K562 (cell line): Measurements from ENCODE around the gene RALGAPA2. TPM values are rescaled to one million over a fixed set of nuclear protein-coding genes. Genes with fewer than 3 reads are reported as not detected.

Experiments
- ATAC-seq: fragments of 200-7000 bp; cut with Tn5 transposase; 3 replicates; pipeline ENCODE4 v1.9.1; 2020; ENCODE audit warnings: moderate library complexity
- BruUV-seq: library from RNA; stranded (reverse); fragments of 400-500 nt; replicated peaks from 2 replicates; lab custom pipeline; 2021; lab: Mats Ljungman, UMichigan
- CTCF ChIA-PET: fragments of 300-600 bp; formaldehyde crosslinking; extraction: SDS; loops from one replicate; lab custom pipeline; 2021; ENCODE audit warnings: low intra/inter-chr PET ratio; lab: Yijun Ruan, JAX
- POLR2A ChIA-PET: fragments of 300-600, 350-650 bp; sonication (Branson Sonifier 250); formaldehyde crosslinking; extraction: SDS; loops from one replicate; lab custom pipeline; 2021; ENCODE audit warnings: antibody characterized with exemption, inconsistent platforms; lab: Yijun Ruan, JAX
- DNase-seq, 4 experiments: peaks; one replicate each; pipeline versions ENCODE4 v3.0.0 to v3.0.0-alpha.2; 2011 to 2018; ENCODE audit warnings: low spot score in 3 of 4, mixed read lengths in 3 of 4; ENCODE audit errors: extremely low read depth in 1 of 4
- FAIRE-seq: peaks from 2 replicates; lab custom pipeline; 2011; peaks lifted over from hg19 to GRCh38; lab: Jason Lieb, UNC
- H2AFZ ChIP-seq: 2 replicates; pipeline ENCODE4 v1.6.0; 2011; ENCODE audit warnings: low read depth, low read length, control low read depth, inconsistent platforms
- H3K27ac ChIP-seq: fragments of 200-600 bp; 3 replicates; pipeline ENCODE4 v1.8.0; 2011; ENCODE audit warnings: low read depth, mild to moderate bottlenecking, control low read depth, inconsistent platforms, low read length, moderate library complexity, mixed read lengths; ENCODE audit errors: extremely low read depth
- H3K27me3 ChIP-seq, 2 experiments: fragments of 300-600 bp in 1 of 2; 2 replicates in 1 of 2; 3 replicates in 1 of 2; pipeline versions ENCODE4 v1.6.0 to v1.8.0; 2011; ENCODE audit warnings: inconsistent platforms in 2 of 2, low read length in 2 of 2, mild to moderate bottlenecking in 1 of 2, mixed read lengths in 1 of 2, moderate library complexity in 1 of 2; ENCODE audit not compliant: control insufficient read depth in 2 of 2, insufficient read depth in 2 of 2
- H3K36me3 ChIP-seq: fragments of 300-600 bp; 3 replicates; pipeline ENCODE4 v1.8.0; 2011; ENCODE audit warnings: mild to moderate bottlenecking, low read length, inconsistent platforms; ENCODE audit not compliant: control insufficient read depth, insufficient read depth
- H3K4me1 ChIP-seq, 2 experiments: fragments of 200-600 bp in 1 of 2; replicated peaks in 1 of 2; 2 replicates in 1 of 2; 3 replicates in 1 of 2; pipeline versions ENCODE4 v1.5.1 to v1.8.0; 2011; ENCODE audit warnings: inconsistent platforms in 2 of 2, low read length in 2 of 2, mild to moderate bottlenecking in 1 of 2, mixed read lengths in 1 of 2, moderate library complexity in 1 of 2; ENCODE audit not compliant: control insufficient read depth in 2 of 2, insufficient read depth in 2 of 2
- H3K4me2 ChIP-seq: 2 replicates; pipeline ENCODE4 v1.6.1; 2011; ENCODE audit warnings: low read length, control low read depth, inconsistent platforms, mixed read lengths; ENCODE audit not compliant: insufficient read depth
- H3K4me3 ChIP-seq: fragments of 200-600 bp; sonication (generic), shearing (Covaris generic); 2 replicates; pipeline ENCODE4 v1.5.1; 2016; ENCODE audit warnings: control low read depth, inconsistent platforms
- H3K79me2 ChIP-seq: fragments of 200-600 bp; 3 replicates; pipeline ENCODE4 v1.8.0; 2011; ENCODE audit warnings: low read length, inconsistent platforms; ENCODE audit not compliant: control insufficient read depth, insufficient read depth
- H3K9ac ChIP-seq, 2 experiments: 2 replicates each; pipeline versions ENCODE4 v1.6.0 to v1.6.1; 2011; ENCODE audit warnings: low read depth in 2 of 2, low read length in 2 of 2, control low read depth in 1 of 2, inconsistent platforms in 1 of 2, mild to moderate bottlenecking in 1 of 2, mixed read lengths in 1 of 2; ENCODE audit not compliant: insufficient read depth in 1 of 2
- H3K9me1 ChIP-seq: one replicate; pipeline ENCODE4 v1.6.0; 2011; ENCODE audit warnings: inconsistent platforms, mild to moderate bottlenecking, low read length, moderate library complexity; ENCODE audit not compliant: control insufficient read depth, insufficient read depth
- H3K9me3 ChIP-seq: replicated peaks from 2 replicates; pipeline ENCODE4 v1.5.1; 2011; ENCODE audit warnings: low read depth, low read length, inconsistent platforms; ENCODE audit not compliant: control insufficient read depth, insufficient read depth
- H4K20me1 ChIP-seq: replicated peaks from 2 replicates; pipeline ENCODE4 v1.6.1; 2011; ENCODE audit warnings: low read length, inconsistent platforms, mixed read lengths; ENCODE audit not compliant: control insufficient read depth, insufficient read depth
- JUNB ChIP-seq: fragments of 450-650 bp; formaldehyde crosslinking; conservative IDR thresholded peaks from 2 replicates; pipeline ENCODE4 v1.4.0; 2020; ENCODE audit warnings: mild to moderate bottlenecking
- LARP7 ChIP-seq: fragments of 450-650 bp; IDR thresholded peaks from 2 replicates; pipeline ENCODE4 v1.6.1; 2016
- SMARCA4 ChIP-seq: fragments of 450-650 bp; IDR thresholded peaks from 2 replicates; pipeline ENCODE4 v1.6.1; 2016
- ZBTB17 ChIP-seq: fragments of 450-650 bp; formaldehyde crosslinking; IDR thresholded peaks from 2 replicates; pipeline ENCODE4 v1.4.0; 2020; ENCODE audit warnings: mild to moderate bottlenecking
- ZNF77 ChIP-seq: fragments of 250-450 bp; sonication (Bioruptor Pico); IDR thresholded peaks from 2 replicates; pipeline ENCODE4 v1.5.0; 2020
- ZSCAN32 ChIP-seq: fragments of 450-650 bp; formaldehyde crosslinking; IDR thresholded peaks from 2 replicates; pipeline ENCODE4 v1.4.0; 2020; ENCODE audit warnings: mild to moderate bottlenecking, moderate library complexity
- WGBS: fragments of 100-300 bp; shearing (Covaris generic); methylation state at CpG from one replicate; pipeline ENCODE4 v1.1.6; 2016; ENCODE audit warnings: low coverage, mixed read lengths; ENCODE audit not compliant: insufficient coverage; ENCODE audit errors: missing lambda C conversion rate; 5-methylcytosine and 5-hydroxymethylcytosine counted together
- in situ Hi-C: fragments of 300-500 bp; cut with MboI; formaldehyde crosslinking; loops from 4 replicates; pipeline ENCODE4 v1.15.0; 2018; ENCODE audit warnings: inconsistent platforms, mixed read lengths
- intact Hi-C: fragments of 100-400 bp; cut with micrococcal nuclease; formaldehyde crosslinking; loops from 2 replicates; pipeline ENCODE4 v1.14.2; 2022
- polyA plus RNA-seq, 8 experiments: library from polyadenylated mRNA; depleted of rRNA in 4 of 8; stranded (reverse) in 5 of 8; unstranded in 3 of 8; fragments of >200 nt; fragmentation: Nextera tagmentation in 2 of 8; fragmentation: Illumina TruSeq in 1 of 8; extraction: Ambion mirVana in 2 of 8; extraction: Trizol in 1 of 8; gene quantifications; 2 replicates each; pipeline versions ENCODE4 v1.2.1 to v1.2.3, GENCODE V29; 2011 to 2014; ENCODE audit warnings: inconsistent platforms in 1 of 8, missing spikeins in 1 of 8
- total RNA-seq, 7 experiments: library from RNA; depleted of rRNA in 6 of 7; stranded (reverse); fragments of >200 nt in 6 of 7; fragmentation: Illumina TruSeq in 2 of 7; extraction: Trizol in 2 of 7; gene quantifications; 2 replicates each; pipeline versions ENCODE4 v1.2.1 to v1.2.3, GENCODE V29; 2011 to 2021; ENCODE audit warnings: low replicate concordance in 1 of 7
- TF ChIP-seq, protein P1 (sequence below): fragments of 200-400 bp; formaldehyde crosslinking; IDR thresholded peaks from 2 replicates; pipeline ENCODE4 v1.6.1; 2017; ENCODE audit warnings: mild to moderate bottlenecking, low read depth, low read length, moderate library complexity
- TF ChIP-seq, protein P2 (sequence below), 2 experiments: fragments of 450-650 bp; IDR thresholded peaks; 2 replicates each; pipeline ENCODE4 v1.6.1; 2016; ENCODE audit warnings: mild to moderate bottlenecking in 2 of 2, borderline replicate concordance in 1 of 2, low read depth in 1 of 2, moderate library complexity in 1 of 2

Gene RALGAPA2
- total and polyA plus RNA-seq, 9 of the 15 experiments (the other 6 are each of a cell fraction or from before 2014, with no cell fraction given): 0.35 to 2.7 (median 1.4) TPM

DNA sequence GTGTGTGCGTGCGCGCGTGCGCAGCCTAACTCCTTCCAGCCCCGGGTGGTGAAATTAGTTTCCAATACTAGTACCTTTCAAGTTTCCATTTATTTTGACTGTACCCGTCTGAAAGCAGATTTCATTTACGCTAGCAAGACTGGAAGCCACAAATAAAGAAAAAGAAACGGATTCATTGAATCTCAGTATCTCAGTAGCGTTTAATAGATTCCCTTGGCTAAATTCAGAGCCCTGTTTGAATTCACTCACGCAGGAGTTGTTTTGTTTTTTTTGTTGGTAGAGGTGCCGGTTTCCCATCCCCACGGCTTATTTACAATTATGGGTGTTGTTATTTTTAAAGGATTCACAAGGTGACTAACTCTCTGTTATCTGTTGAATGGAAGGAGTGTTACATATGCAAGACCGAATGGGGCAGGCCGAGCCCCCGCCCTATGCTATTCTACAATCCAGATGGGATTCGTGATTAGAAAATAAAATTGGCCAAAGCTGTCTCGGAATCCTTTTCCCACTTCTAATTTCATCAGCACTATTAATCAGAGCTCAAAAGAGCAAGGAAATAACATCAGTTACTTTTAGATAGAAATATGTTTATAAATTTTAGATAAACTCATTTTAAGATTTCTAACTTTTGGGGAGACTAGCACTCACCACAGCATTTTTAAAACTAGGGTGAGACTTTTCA, 346.8 kb downstream of the RALGAPA2 start (continued):
- TF ChIP-seq, protein P1, sequence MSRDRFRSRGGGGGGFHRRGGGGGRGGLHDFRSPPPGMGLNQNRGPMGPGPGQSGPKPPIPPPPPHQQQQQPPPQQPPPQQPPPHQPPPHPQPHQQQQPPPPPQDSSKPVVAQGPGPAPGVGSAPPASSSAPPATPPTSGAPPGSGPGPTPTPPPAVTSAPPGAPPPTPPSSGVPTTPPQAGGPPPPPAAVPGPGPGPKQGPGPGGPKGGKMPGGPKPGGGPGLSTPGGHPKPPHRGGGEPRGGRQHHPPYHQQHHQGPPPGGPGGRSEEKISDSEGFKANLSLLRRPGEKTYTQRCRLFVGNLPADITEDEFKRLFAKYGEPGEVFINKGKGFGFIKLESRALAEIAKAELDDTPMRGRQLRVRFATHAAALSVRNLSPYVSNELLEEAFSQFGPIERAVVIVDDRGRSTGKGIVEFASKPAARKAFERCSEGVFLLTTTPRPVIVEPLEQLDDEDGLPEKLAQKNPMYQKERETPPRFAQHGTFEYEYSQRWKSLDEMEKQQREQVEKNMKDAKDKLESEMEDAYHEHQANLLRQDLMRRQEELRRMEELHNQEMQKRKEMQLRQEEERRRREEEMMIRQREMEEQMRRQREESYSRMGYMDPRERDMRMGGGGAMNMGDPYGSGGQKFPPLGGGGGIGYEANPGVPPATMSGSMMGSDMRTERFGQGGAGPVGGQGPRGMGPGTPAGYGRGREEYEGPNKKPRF: no peak
- TF ChIP-seq SMARCA4: no peak
- TF ChIP-seq ZSCAN32 (CRISPR knock-in tag): no peak
- TF ChIP-seq LARP7: no peak

DNA sequence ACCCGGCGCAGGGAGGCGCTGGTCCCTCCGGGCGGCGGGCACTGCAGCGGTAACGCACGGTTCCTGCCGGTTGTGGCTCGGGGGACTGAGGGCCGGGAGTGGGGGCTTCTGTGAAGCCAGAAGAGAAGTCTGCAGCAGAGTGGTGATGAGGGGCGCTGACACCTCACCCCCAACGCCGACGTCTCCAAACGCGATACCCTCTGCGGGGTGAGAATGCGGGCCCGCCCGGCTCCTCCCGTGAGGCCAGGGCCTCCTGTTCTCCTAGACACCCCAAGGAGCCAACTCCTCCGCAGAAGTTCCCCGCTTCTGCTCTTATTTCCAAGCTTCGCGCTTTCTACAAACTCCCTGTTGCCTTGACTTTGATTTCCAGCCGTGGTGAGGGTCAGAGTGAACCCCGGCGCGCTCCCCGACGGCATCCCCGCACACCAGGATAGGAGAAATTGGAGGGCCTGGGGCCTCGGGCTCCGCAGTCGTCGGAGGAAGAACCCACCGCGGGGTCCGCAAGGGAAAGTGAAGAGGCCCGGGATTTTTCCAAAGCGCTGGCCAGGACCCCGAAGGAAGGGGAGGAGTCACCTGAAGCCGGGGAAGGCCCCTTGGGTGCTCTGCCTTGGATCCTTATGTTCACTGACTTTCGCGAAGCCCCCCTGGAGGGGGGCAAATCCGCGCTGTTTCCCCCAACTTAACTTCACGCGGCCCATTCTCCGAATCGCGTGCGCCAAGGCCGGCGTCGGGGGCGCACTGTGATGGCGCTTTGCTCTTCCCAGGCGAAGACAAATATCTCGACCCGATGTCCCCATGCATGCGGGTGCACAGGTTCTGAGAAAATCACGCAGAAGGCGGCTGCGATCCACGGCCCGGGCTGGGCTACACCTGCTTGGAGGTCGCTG, 347.6 kb downstream of the RALGAPA2 start:
- DNase-seq: no peak
- in situ Hi-C loops: no loop called here
- Histone ChIP-seq H3K4me2 (no peak overlapping the region), H2AFZ (no peak overlapping the region), H4K20me1 (no peaks in the 10 kb centered on the region), H3K36me3 (no peaks in the 10 kb centered on the region), H3K9me3 (no peaks in the 10 kb centered on the region), H3K4me1 (no peaks in the 10 kb centered on the region; a peak in 1 of 5 replicates), H3K27me3 (peaks cover 0 to 16% of the 10 kb centered on the region in 2 experiments; a peak in 2 of 5 replicates), H3K9ac (no peak overlapping the region), H3K9me1 (no peaks in the 10 kb centered on the region), H3K4me3 (no peak overlapping the region), H3K27ac (no peak overlapping the region), H3K79me2 (no peaks in the 10 kb centered on the region)
- FAIRE-seq: no peak
- 10% methylated on average over 29 of the region's 70 CpGs for WGBS
- no TSS peak for BruUV-seq
- POLR2A ChIA-PET: no interaction called here
- no peak for ATAC-seq
- CTCF ChIA-PET: no interaction called here
- intact Hi-C loops: no loop called here
- TF ChIP-seq ZBTB17 (CRISPR knock-in tag) (no peak), ZNF77 (no peak), JUNB (CRISPR knock-in tag) (no peak)
- TF ChIP-seq, protein P2, sequence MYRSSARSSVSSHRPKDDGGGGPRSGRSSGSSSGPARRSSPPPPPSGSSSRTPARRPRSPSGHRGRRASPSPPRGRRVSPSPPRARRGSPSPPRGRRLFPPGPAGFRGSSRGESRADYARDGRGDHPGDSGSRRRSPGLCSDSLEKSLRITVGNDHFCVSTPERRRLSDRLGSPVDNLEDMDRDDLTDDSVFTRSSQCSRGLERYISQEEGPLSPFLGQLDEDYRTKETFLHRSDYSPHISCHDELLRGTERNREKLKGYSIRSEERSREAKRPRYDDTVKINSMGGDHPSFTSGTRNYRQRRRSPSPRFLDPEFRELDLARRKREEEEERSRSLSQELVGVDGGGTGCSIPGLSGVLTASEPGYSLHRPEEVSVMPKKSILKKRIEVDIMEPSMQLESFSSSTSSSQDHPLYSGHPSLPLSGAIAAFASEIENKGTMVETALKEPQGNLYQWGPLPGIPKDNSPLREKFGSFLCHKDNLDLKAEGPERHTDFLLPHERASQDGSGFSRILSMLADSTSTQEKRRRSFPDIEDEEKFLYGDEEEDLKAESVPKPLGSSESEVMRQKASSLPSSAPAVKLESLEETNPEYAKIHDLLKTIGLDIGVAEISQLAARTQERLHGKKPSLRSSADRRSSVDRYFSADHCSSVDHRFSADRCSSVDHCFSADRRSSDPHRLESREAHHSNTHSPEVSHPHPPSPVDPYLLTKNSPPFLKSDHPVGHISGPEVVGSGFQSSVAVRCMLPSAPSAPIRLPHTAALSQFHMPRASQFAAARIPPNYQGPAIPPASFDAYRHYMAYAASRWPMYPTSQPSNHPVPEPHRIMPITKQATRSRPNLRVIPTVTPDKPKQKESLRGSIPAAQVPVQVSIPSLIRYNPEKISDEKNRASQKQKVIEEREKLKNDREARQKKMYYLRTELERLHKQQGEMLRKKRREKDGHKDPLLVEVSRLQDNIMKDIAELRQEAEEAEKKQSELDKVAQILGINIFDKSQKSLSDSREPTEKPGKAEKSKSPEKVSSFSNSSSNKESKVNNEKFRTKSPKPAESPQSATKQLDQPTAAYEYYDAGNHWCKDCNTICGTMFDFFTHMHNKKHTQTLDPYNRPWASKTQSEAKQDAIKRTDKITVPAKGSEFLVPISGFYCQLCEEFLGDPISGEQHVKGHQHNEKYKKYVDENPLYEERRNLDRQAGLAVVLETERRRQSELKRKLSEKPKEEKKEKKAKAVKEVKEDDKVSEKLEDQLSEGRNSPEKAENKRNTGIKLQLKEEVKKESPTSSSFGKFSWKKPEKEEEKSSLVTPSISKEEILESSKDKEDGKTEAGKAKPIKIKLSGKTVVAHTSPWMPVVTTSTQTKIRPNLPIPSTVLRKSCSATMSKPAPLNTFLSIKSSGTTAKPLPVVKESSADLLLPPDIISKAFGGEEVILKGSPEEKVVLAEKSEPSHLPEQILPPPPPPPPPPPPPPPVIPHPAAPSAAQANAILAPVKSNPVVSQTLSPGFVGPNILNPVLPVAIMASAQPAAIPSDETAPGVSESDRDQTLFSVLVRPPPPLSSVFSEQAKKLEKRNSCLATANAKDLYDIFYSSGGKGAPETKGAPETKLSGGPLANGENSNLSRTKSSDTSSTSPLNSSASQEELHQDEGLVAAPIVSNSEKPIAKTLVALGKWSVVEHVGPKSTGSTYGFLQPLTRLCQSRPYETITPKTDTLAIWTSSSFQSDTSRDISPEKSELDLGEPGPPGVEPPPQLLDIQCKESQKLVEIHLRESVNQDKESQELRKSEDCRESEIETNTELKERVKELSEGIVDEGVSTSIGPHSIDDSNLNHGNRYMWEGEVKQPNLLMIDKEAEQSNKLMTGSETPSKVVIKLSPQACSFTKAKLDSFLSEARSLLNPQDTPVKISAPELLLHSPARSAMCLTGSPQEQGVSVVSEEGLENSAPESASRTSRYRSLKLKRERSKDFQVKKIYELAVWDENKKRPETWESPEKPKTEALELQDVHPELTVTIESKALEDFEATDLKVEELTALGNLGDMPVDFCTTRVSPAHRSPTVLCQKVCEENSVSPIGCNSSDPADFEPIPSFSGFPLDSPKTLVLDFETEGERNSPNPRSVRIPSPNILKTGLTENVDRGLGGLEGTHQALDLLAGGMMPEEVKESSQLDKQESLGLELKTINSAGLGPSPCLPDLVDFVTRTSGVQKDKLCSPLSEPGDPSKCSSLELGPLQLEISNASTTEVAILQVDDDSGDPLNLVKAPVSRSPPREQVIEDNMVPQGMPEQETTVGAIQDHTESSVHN (IDR thresholded peaks at IDR 0.05; ENCODE audit: borderline replicate concordance in 1 of 2, low read depth in 1 of 2): no peak
